ENCODE results near the gene NR4A3.

Gene NR4A3

GRCh38 chr9:99889120-99889519, 67.4 kb downstream of the NR4A3 start:
- DNase-seq = no peak

GRCh38 chr9:99894826-99895225, 73.1 kb downstream of the NR4A3 start:
- DNase-seq = no peak

- DNase-seq = no peak
Observed at GRCh38 chr9:99895510-99895909, 73.8 kb downstream of the NR4A3 start.

- DNase-seq = no peak
Observed at GRCh38 chr9:99896119-99896518, 74.4 kb downstream of the NR4A3 start.

- DNase-seq = no peak
Observed at GRCh38 chr9:99903393-99903792, 81.7 kb downstream of the NR4A3 start.

GRCh38 chr9:99905833-99906402, 84.2 kb downstream of the NR4A3 start:
- DNase-seq = no peak

- no peak for DNase-seq
Observed at GRCh38 chr9:99906403-99907207, 84.9 kb downstream of the NR4A3 start, which contains the start of gene STX17. Gene STX17 (plus strand): TSS chr9:99906654. CDS start chr9:99915240, 8,586 bp downstream.

GRCh38 chr9:99907208-99907532, 85.5 kb downstream of the NR4A3 start:
- no peak for DNase-seq

GRCh38 chr9:99911600-99911999, 89.9 kb downstream of the NR4A3 start:
- no peak for DNase-seq
